Left lung (tissue), 10 donors: Measurements from ENCODE around the gene LLPH. TPM values are rescaled to one million over a fixed set of nuclear protein-coding genes. Genes with fewer than 3 reads are reported as not detected.

Experiments used
- ATAC-seq: fragments of 200-7000 bp; cut with Tn5 transposase; one replicate; pipeline ENCODE4 v1.9.1; 2020; ENCODE audit warnings: moderate library complexity
- DNase-seq, 4 donors: peaks; one replicate each; pipeline ENCODE4 v3.0.0-alpha.2; 2013 to 2020
- H3K27ac ChIP-seq, 2 donors: fragments of 200-600 bp; sonication (generic) in 1 of 2; one replicate each; pipeline versions ENCODE4 v1.5.0 to v1.8.0; 2020 to 2021
- H3K27me3 ChIP-seq, 2 donors: fragments of 200-600 bp; sonication (generic) in 1 of 2; one replicate each; pipeline versions ENCODE4 v1.5.0 to v1.8.0; 2020 to 2021
- H3K36me3 ChIP-seq, 2 donors: fragments of 200-600 bp; sonication (generic) in 1 of 2; one replicate each; pipeline versions ENCODE4 v1.5.0 to v1.8.0; 2020 to 2021
- H3K4me1 ChIP-seq, 2 donors: fragments of 200-600 bp; one replicate each; pipeline ENCODE4 v1.8.0; 2021
- H3K4me3 ChIP-seq, 2 donors: fragments of 200-600 bp; sonication (generic) in 1 of 2; one replicate each; pipeline versions ENCODE4 v1.5.0 to v1.8.0; 2020 to 2021; ENCODE audit warnings: mild to moderate bottlenecking in 1 of 2
- H3K9me3 ChIP-seq, 2 donors: fragments of 200-600 bp; sonication (generic) in 1 of 2; one replicate each; pipeline versions ENCODE4 v1.5.0 to v1.8.0; 2020 to 2021
- intact Hi-C, 2 donors: fragments of 100-400 bp; cut with DNase I; formaldehyde crosslinking; loops; one replicate each; pipeline versions ENCODE4 v1.11.2 to v1.14.2; 2022
- polyA plus RNA-seq, 6 donors: library from polyadenylated mRNA; unstranded; fragments of 120-200 nt; gene quantifications; one replicate each; pipeline ENCODE4 v1.2.1, GENCODE V29; 2013; ENCODE audit not compliant: insufficient read length in 6 of 6
- total RNA-seq, 2 donors: library from RNA; stranded (reverse); fragmentation: NEBNext Ultra II Directional; extraction: Animal tissue kit (Norgen Biotek cat#: 25700); gene quantifications; one replicate each; pipeline ENCODE4 v1.2.1, GENCODE V29; 2021
- TF ChIP-seq, protein P1 (sequence below), 2 donors: fragments of 200-600 bp; sonication (generic) in 1 of 2; IDR thresholded peaks; one replicate each; pipeline versions ENCODE4 v1.5.0 to v1.8.0; 2021; ENCODE audit warnings: antibody characterized with exemption in 2 of 2
- donor health status: DM: no; HTN: yes; CAD: no.
- donor health status: DM: no; HTN: no; CAD: no.

The LLPH gene
- total and polyA plus RNA-seq, 8 donors: 16.8 to 26.5 (median 23.5) TPM

DNA sequence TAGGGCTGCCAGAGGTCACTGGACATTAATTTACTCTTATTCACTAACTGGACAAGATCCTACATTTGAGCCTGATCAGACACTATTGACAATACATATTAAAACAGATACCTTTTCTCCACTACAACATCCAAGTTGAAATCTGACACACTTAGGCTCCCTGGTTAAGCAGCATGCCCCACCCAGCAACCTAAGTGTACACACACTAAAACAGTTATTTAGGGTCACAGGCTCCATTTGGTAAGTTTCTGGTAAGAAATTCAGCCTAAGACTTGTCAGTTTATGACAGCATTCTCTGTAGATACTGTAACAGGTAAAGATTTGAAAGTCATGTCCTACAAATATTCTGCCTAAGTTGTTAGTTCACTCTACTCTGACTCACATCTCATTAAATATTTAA, 12.3 kb upstream of the LLPH start:
- H3K4me3 ChIP-seq: no peak overlapping the region
- TF ChIP-seq, protein P1, sequence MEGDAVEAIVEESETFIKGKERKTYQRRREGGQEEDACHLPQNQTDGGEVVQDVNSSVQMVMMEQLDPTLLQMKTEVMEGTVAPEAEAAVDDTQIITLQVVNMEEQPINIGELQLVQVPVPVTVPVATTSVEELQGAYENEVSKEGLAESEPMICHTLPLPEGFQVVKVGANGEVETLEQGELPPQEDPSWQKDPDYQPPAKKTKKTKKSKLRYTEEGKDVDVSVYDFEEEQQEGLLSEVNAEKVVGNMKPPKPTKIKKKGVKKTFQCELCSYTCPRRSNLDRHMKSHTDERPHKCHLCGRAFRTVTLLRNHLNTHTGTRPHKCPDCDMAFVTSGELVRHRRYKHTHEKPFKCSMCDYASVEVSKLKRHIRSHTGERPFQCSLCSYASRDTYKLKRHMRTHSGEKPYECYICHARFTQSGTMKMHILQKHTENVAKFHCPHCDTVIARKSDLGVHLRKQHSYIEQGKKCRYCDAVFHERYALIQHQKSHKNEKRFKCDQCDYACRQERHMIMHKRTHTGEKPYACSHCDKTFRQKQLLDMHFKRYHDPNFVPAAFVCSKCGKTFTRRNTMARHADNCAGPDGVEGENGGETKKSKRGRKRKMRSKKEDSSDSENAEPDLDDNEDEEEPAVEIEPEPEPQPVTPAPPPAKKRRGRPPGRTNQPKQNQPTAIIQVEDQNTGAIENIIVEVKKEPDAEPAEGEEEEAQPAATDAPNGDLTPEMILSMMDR (IDR thresholded peaks at IDR 0.05): no peak
- peaks cover 6 to 44% of the 10 kb centered on the region in 2 donors for H3K4me1 ChIP-seq
- intact Hi-C loops: no loop called here
- H3K9me3 ChIP-seq: peaks cover 5 to 20% of the 10 kb centered on the region in 2 donors
- no peaks in the 10 kb centered on the region for H3K27me3 ChIP-seq
- peaks cover 0 to 60% of the 10 kb centered on the region in 2 donors for H3K36me3 ChIP-seq
- DNase-seq (no peak), ATAC-seq (no peak)
- H3K27ac ChIP-seq: peak overlapping the region in 1 of 2 donors; percentile 86

DNA sequence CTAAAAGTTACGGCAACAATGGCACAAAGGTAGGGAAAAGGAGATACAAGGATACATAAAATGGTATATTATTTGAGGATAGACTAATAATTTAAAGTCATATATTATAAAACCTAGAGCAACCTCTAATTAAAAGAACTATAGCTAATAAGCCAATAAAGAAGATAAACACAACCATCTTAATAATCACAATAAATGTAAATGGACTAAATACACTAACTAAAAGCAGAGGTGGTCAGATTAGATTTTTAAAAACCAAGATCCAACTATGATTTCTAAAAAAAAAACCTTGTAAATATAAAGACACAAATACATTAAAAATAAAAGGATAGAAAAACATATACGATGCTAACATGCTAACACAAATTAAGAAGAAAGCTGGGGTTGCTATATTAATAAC, 10.7 kb upstream of the LLPH start:
- H3K4me1 ChIP-seq: peaks cover 6 to 38% of the 10 kb centered on the region in 2 donors
- TF ChIP-seq, protein P1 (IDR thresholded peaks at IDR 0.05): no peak
- ATAC-seq: no peak
- no peak overlapping the region for H3K27ac ChIP-seq
- no peak overlapping the region for H3K4me3 ChIP-seq
- H3K36me3 ChIP-seq: peaks cover 0 to 75% of the 10 kb centered on the region in 2 donors
- H3K27me3 ChIP-seq: no peaks in the 10 kb centered on the region
- intact Hi-C loops: no loop called here
- peaks cover 5 to 20% of the 10 kb centered on the region in 2 donors for H3K9me3 ChIP-seq
- DNase-seq: no peak

DNA sequence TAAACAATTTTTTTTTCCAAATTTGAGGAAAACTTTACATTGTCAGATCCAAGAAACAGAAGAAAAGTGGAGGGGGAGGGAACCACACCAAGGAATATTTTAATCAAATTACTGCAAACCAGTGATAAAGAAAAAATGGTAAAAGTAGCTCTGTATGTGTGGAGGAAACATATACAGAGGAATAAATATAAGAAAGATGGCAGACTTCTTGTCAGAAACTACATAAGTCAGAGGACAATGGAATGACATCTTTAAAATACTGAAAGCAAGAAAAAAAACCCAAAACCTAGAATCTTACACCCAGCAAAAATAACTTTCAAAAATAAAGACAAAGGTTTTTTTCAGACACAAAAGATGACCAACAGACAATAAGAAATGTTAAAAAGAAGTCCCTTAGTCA, 10.2 kb upstream of the LLPH start:
- ATAC-seq: no peak
- H3K36me3 ChIP-seq: peaks cover 0 to 78% of the 10 kb centered on the region in 2 donors
- TF ChIP-seq, protein P1 (IDR thresholded peaks at IDR 0.05): no peak
- H3K4me1 ChIP-seq: peaks cover 6 to 32% of the 10 kb centered on the region in 2 donors
- H3K4me3 ChIP-seq: no peak overlapping the region
- intact Hi-C loops: no loop called here
- no peaks in the 10 kb centered on the region for H3K27me3 ChIP-seq
- no peak for DNase-seq
- H3K27ac ChIP-seq: no peak overlapping the region
- H3K9me3 ChIP-seq: peaks cover 5 to 20% of the 10 kb centered on the region in 2 donors

DNA sequence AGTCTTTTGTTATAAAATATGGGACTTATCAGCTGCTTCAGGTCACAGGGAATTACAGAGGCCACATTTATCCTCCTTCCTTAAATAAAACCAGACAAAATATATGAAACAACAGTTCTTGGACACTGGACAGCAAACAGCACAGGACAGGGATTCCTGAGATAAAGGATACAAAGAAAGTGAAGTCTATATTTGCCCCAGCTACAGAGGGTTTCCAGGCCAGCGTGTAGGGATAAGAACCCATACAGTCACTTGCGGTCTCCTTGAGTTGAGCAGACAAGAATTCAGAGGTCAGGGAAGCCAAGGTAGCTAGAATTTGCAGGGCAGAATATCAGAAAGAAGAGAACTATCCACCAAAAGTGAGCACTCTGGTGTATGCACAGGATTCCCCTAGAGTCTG, 8.8 kb upstream of the LLPH start:
- Histone ChIP-seq H3K9me3 (peaks cover 5 to 20% of the 10 kb centered on the region in 2 donors), H3K4me1 (peaks cover 0 to 18% of the 10 kb centered on the region in 2 donors), H3K36me3 (peaks cover 0 to 78% of the 10 kb centered on the region in 2 donors), H3K27ac (no peak overlapping the region), H3K4me3 (no peak overlapping the region), H3K27me3 (no peaks in the 10 kb centered on the region)
- intact Hi-C loops: no loop called here
- TF ChIP-seq, protein P1 (IDR thresholded peaks at IDR 0.05): no peak
- ATAC-seq (no peak), DNase-seq (no peak)

GRCh38 chr12:66137937-66138336, 7.4 kb upstream of the LLPH start:
- Histone ChIP-seq H3K27me3 (no peaks in the 10 kb centered on the region), H3K4me1 (peaks cover 0 to 6% of the 10 kb centered on the region in 2 donors), H3K27ac (no peak overlapping the region), H3K36me3 (peaks cover 0 to 70% of the 10 kb centered on the region in 2 donors), H3K4me3 (no peak overlapping the region), H3K9me3 (peaks cover 5 to 20% of the 10 kb centered on the region in 2 donors)
- intact Hi-C loops: no loop called here
- ATAC-seq: no peak
- TF ChIP-seq, protein P1 (IDR thresholded peaks at IDR 0.05): no peak
- DNase-seq: no peak
